Superior temporal gyrus (tissue), 1 donor: Measurements from ENCODE around the gene PSAP.
A peak's percentile ranks its signal among the peaks of the same experiment; 100 is the strongest.

Source experiments
- DNase-seq: peaks from one replicate; pipeline ENCODE4 v3.0.0-alpha.2; 2016; ENCODE audit errors: extremely low spot score

The PSAP gene

DNA sequence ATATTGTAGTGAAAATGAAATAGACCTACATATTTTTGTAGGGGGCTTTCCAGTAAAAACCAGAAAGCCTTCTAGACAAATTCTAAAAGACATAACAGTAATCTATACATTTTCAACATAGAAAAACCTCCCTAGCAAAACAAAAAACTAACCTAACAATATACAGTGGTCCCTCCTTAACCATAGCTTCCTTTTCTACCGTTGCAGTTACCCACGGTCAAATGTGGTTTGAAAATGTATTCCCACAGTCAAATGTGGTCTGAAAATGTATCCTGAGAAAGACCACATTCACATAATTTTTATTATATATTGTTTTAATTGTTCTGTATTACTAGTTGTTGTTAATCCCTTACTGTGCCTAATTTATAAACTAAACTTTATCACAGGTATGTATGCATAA lies 6.4 kb downstream of the PSAP start:
- no peak for DNase-seq

GRCh38 chr10:71844084-71844483 lies 7.0 kb downstream of the PSAP start:
- DNase-seq, result no peak

DNA sequence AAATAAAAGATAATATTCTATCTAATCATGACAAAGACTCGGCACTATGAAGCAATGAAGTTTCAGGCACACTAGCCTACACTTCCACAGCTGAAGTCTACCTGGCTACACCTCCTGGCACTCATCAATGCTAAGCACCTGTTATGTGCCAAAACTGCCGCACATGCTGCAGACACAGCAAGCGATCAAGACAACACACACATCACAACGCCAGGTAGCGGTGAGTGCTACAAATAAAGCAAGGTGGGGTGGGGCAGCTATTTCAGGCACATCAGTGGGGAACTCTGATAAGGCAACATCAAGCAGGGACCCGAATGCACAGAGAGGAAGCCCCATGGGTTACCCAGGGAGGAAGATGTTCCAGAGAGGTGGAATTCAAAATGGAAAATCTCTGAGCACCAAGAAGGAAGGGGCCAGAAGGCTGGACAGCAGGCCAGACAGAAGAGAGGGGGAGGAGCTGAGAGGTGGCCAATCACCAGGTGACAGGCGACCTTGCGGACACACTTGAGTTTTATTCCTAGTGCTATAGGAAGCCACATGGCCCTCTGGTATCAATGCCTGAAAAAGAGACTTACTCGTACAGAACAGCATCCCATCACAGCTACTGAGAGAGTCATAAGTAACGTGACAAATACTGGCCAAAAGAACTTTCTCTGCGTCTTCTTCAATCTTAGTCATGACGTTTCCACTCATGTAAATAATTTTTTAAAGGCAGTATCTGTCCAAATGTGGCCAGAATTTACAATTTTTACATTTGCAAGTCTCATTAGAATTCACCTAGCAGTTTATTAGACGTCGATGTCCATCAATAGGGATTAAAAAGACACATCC lies 8.0 kb downstream of the PSAP start:
- DNase-seq, result no peak

DNA sequence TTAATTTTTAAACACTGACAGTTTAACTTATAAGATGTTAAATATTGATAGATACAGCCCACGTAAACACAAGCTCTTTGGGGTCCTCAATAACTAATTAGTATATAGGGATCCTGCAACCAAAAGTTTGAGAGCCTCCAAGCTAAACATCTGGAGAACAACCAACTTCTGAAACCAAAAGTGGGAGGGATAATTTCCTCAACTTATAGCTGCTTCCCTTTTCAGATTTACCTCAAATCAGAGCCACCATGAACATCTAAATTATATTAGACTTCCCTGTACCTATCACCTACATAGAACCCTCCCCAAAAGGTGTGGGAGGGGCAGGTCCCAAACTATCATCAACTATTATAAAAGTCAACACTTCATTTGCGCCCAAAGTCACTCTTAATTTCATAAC lies 8.6 kb downstream of the PSAP start:
- no peak for DNase-seq

GRCh38 chr10:71840958-71841335 lies 10.1 kb downstream of the PSAP start:
- peak; percentile 63 for DNase-seq

- peak; percentile 93 for DNase-seq
Measured at GRCh38 chr10:71840177-71840957, 10.7 kb downstream of the PSAP start.

- no peak for DNase-seq
Measured at GRCh38 chr10:71838264-71839211, 12.5 kb downstream of the PSAP start.

- peak; percentile 58 for DNase-seq
Measured at GRCh38 chr10:71837098-71837827, 13.8 kb downstream of the PSAP start.

DNA sequence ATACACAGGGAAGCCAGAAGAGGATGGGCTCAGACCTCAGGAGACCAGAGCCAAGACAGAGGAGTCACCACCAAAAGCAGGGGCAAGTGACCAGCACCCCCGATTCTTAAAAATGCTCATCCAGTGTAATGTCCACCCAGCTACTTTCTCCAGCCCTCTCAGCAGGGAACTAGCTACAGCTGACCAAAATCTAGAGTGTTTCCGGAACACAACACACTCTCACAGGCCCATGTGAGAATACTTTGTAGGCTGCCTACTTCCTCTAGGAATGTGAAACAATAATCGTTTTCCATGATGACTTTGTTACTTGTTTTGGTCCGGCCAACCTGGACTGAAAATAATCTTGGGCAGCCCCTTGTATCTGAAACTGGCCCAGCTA lies 14.5 kb downstream of the PSAP start:
- DNase-seq, result peak; percentile 57

DNA sequence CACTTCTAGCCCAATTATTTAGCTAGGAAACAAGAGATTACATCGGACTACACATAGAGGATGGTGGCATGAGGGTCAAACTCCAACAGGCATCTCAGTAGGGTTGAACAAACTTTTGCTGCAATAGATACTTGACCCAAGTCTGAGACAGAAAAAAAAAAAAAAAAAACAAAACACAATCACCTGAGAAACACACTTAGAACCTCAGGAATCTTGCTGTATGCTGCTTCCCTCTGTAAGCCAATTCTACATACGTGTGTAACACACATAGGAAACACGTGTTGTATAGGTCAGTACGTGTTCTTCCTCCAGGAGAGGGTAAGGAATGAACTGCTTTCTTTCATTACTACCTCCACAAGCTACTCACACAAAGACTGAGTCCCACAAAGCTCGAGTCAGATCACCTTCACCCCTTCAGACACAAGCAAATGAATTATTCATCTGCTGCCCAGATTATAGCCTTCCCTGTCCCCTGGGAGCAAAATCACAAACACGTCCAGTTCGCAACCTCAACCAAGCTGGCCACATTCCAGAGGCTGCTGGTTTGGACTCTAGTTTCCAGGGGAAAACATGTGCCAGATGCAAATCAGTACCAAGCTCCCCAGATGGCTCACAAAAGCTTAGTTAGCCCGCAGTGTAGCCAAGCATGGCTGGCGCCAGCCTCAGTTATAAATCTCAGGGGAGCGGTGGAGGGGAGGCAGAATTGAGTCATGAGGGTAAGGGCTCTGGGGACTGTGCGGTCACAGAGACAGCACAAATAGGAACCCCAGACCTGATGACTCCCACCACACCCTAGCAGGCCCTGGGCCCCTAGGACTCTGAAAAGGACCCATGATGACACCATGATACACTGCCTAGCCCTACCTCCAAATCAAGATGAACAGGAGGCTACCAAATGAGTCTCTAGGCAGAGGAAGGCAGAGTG lies 15.1 kb downstream of the PSAP start:
- peak; percentile 95 for DNase-seq

- DNase-seq, result no peak
Measured at GRCh38 chr10:71834343-71834674, 16.7 kb downstream of the PSAP start.

DNA sequence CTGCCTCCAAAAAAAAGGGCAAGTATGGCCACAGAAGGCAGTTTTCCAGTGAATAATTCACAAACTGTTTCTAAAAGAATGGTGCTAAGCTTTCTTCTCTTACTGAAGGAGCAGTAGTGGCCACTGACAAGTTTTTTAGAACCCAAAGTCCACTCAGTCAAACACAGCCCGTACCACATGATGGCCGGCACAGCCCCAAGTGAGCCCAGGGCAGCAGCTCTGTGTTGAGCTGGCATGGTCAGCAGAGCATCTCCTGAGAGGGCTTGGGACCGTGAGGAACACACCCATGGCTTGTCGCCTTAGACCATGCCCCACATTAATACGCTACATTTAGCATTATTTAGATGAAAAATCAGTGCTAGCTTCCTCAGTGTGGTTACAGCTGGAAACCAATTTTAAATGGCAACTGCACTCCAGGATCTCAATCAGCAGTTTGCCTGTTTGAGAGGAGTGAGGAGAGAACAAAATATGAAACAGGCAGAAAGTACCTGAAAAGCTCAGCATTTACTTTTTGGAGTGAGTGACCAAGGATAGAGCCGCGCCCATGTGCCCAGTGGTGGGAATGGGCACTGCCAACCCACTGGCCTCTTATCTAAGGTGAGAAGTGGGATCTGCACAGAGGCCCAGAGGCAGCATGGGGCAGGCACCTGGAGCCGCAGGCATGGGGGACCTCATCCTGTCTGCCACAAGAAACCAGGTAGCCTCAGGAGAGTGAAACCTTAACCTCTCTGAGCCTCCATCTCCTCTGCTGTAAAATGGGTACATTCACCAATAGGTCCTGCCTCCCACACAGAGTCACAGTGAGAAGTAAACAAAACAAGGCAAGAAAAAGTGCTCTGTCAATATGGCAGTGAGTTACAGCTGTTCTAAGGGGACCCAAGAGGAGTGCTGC lies 17.4 kb downstream of the PSAP start:
- DNase-seq, result no peak

GRCh38 chr10:71832967-71833366 lies 18.1 kb downstream of the PSAP start:
- DNase-seq, result no peak

DNA sequence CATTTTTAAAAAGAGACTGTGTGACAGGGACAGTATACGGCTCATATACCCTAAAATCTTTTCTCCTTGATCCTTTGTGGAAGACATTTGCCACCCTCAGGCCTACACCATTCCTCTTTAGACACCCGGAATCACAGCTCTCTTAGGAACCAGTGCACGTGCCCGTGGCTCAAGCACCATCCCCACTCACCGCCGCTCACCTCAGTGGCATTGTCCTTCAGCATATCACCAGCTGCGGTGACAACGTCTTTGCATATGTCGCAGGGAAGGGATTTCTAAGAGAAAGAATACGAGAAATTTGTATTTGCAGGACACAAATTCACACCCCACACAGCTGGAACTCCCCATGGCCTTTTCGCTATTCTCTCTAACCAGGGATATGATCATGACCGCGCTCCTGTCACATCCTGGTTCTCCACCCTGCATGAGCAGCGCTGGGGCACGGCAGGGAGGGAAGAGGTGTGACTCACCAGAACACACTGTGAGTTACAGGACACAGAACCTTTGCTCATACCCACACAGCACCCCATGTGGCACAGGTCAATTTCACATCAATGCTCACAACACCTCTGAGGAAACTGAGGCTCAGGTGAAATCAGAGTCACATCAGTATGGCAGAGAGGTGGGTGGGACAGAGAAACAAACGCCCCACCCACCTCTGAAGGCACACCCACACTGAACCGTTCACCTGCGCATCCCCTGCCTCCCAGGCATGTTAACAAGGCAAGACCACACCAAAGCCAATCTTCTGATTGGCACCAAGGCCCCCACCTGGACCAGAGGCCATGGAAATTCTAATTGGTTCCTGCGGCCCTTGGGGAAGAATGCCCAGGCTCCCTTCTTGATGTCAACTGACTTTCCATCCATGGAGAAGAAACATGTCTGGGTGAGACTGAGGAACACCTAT lies 19.2 kb downstream of the PSAP start:
- no peak for DNase-seq

DNA sequence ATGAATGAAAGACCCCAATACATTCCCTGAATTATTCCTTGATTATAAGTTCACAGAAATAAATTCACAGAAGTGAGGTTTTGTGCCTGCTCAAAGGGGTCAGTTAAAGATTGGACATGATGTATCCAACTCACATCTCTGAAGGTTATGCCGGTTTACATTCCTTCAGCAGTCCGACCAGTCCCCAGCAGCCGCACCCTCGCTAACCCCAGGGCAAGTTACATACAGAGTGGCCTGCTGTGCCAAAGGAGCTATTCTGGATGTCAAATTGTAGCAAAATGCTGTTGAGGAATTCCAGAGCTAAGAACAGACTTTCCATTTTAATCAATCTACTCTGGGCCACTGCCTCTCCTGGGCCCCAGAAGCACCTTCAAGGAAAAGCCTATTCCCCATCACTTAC lies 20.3 kb downstream of the PSAP start:
- no peak for DNase-seq

- DNase-seq, result no peak
Measured at GRCh38 chr10:71829896-71830295, 21.2 kb downstream of the PSAP start.

DNA sequence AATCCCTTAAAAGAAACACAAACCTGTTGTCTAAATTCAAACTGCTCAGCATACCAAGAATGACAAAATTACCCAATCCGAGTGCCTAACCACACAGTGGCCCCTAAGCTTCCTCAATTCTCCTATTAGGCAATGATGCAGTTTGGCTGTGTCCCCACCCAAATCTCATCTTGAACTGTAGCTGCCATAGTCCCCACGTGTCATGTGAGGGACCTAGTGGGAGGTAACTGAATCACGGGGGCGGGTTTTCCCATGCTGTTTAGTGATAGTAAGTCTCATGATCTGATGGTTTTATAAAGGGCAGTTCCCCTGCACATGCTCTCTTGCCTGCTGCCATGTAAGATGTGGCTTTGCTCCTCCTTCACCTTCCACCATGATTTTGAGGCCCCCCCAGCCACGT lies 21.9 kb downstream of the PSAP start:
- DNase-seq, result no peak

DNA sequence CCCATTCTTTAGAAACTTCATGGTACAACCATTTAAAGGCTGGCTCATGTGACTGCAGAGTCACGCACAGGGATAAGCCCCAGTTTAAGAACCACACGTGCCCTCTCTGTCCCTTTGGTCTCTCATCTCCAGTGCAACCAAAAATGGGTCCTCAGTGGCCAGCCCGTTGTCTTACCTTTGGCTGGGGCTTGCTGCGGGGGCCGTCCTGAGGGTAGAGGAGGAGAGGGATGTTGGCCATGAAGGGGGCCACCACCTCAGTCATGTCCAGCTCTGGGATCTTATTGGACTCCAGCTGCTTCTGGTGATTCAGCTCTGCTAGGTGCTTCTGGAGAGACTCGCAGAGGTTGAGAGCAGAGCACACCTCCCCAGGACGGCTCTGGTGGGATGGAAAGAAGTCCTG lies 22.3 kb downstream of the PSAP start:
- no peak for DNase-seq
